GM12892 (cell line): Measurements from ENCODE around the gene ADAMTSL2.

Experiments used
- DNase-seq: peaks from one replicate; pipeline ENCODE4 v3.0.0; 2011; ENCODE audit not compliant: insufficient read length
- FAIRE-seq: peaks from 2 replicates; lab custom pipeline; 2011; peaks lifted over from hg19 to GRCh38; lab: Jason Lieb, UNC
- POLR2A ChIP-seq: IDR thresholded peaks from 2 replicates; pipeline ENCODE4 v1.6.1; 2011; ENCODE audit warnings: low read depth, low read length, control low read depth
- POLR2AphosphoS5 ChIP-seq: IDR thresholded peaks from 2 replicates; pipeline ENCODE4 v1.6.1; 2011; ENCODE audit warnings: low read depth, low read length, control low read depth
- TAF1 ChIP-seq: IDR thresholded peaks from 2 replicates; pipeline ENCODE4 v1.6.1; 2011; ENCODE audit warnings: low read depth, mild to moderate bottlenecking, control low read depth, low read length, borderline replicate concordance

Gene ADAMTSL2

GRCh38 chr9:133569121-133569785 is 34.7 kb downstream of the ADAMTSL2 start:
- TF ChIP-seq POLR2AphosphoS5 (no peak), POLR2A (no peak), TAF1 (no peak)
- FAIRE-seq (no peak), DNase-seq (no peak)

GRCh38 chr9:133569891-133570690 is 35.6 kb downstream of the ADAMTSL2 start:
- FAIRE-seq (no peak), DNase-seq (no peak)
- TF ChIP-seq POLR2AphosphoS5 (no peak), TAF1 (no peak), POLR2A (no peak)

DNA sequence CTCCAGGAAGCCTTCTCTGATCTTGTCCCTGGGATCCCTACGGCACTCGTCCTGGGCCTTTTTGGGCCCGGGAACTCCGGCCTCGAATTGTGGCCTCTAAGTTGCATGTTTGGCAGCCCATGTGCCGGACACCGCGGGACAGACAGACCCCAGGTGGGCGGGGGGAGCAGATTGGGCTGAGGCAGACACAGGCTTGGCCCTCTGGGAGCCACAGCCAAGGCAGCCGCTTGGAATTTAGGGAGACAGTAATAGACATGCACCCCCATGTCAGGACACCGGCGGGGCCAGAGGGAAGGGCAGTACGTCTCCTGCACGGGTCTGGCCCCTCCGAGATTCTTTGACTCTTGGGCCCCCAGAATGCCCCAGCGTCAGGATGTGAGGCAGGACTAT is 36.2 kb downstream of the ADAMTSL2 start:
- no peak for FAIRE-seq
- no peak for DNase-seq

GRCh38 chr9:133571391-133571890 is 36.9 kb downstream of the ADAMTSL2 start:
- TF ChIP-seq POLR2AphosphoS5 (no peak), TAF1 (no peak), POLR2A (no peak)
- no peak for FAIRE-seq
- no peak for DNase-seq

More for the DNA sequence above, 36.2 kb downstream of the ADAMTSL2 start:
- TF ChIP-seq POLR2AphosphoS5 = no peak
- TF ChIP-seq TAF1 = no peak
- no peak for TF ChIP-seq POLR2A

- no peak for DNase-seq
- TF ChIP-seq TAF1 (no peak), POLR2AphosphoS5 (no peak), POLR2A (no peak)
- FAIRE-seq = no peak
Measured at GRCh38 chr9:133571896-133572595, 37.5 kb downstream of the ADAMTSL2 start.

- DNase-seq (no peak), FAIRE-seq (no peak)
- no peak for TF ChIP-seq POLR2A
- no peak for TF ChIP-seq POLR2AphosphoS5
- no peak for TF ChIP-seq TAF1
Measured at GRCh38 chr9:133572821-133573361, 38.4 kb downstream of the ADAMTSL2 start.

- FAIRE-seq (no peak), DNase-seq (no peak)
- TF ChIP-seq POLR2AphosphoS5 (no peak), TAF1 (no peak), POLR2A (no peak)
Measured at GRCh38 chr9:133573791-133574515, 39.4 kb downstream of the ADAMTSL2 start.

DNA sequence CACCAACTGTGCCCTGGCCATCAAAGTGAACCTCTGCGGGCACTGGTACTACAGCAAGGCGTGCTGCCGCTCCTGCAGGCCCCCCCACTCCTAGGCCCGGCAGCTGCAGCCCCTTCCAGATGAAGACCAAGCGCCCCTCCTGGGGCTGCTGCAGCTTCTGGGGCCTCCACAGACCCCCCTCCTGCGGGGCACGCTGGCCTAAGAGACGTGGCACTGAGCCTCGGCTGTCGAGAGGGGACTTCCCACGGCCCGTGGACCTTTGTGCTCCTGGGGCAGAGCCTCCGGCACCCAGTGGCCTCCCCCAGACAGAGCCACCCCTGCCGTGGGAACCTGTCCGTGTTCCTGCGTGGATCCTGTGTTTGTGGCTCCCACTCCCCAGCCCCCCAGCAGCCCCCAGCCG is 40.3 kb downstream of the ADAMTSL2 start:
- DNase-seq (no peak), FAIRE-seq (no peak)
- TF ChIP-seq POLR2AphosphoS5 = no peak
- TF ChIP-seq TAF1 = no peak
- no peak for TF ChIP-seq POLR2A

- no peak for DNase-seq
- FAIRE-seq = no peak
- TF ChIP-seq POLR2AphosphoS5 = no peak
- TF ChIP-seq TAF1 = no peak
- no peak for TF ChIP-seq POLR2A
Measured at GRCh38 chr9:133575186-133576030, 40.9 kb downstream of the ADAMTSL2 start.
